Measurements from ENCODE around the gene CD93.

DNA sequence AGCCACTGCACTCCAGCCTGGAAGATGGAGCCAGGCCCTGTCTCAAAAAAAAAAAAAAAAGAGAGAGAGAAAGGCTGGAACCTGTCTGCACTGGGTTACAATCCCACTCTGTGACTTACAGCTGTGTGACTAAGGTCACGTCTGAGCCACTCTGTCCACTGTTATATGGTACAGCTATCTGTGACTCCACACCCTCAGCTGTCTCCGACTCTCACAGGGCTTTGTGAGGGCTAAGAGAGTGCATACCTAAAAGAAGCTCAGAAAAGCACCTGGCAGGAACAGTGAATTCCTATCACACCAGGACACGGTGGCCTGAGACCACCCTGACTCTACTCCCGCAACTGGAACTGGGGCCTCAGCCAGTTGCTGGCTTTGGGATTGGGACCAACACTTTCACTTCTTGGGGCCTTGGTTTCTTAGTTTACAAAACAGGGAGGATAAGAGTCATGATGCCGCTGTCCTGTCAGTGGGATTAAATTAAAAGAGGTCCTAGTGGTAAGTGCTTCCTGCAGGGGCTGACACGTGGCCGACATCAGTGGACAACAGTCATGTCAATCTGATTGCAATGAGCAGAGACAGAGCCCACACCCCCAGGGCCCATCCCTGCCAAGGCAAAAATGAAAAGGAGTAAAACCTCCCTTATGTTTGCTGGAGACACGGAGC, 5.7 kb upstream of the CD93 start:
- TF ChIP-seq, protein P1, sequence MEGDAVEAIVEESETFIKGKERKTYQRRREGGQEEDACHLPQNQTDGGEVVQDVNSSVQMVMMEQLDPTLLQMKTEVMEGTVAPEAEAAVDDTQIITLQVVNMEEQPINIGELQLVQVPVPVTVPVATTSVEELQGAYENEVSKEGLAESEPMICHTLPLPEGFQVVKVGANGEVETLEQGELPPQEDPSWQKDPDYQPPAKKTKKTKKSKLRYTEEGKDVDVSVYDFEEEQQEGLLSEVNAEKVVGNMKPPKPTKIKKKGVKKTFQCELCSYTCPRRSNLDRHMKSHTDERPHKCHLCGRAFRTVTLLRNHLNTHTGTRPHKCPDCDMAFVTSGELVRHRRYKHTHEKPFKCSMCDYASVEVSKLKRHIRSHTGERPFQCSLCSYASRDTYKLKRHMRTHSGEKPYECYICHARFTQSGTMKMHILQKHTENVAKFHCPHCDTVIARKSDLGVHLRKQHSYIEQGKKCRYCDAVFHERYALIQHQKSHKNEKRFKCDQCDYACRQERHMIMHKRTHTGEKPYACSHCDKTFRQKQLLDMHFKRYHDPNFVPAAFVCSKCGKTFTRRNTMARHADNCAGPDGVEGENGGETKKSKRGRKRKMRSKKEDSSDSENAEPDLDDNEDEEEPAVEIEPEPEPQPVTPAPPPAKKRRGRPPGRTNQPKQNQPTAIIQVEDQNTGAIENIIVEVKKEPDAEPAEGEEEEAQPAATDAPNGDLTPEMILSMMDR (conservative IDR thresholded peaks at IDR 0.05; ENCODE audit: low read length), result no peak
- no peak for TF ChIP-seq EZH2phosphoT487 (IDR thresholded peaks at IDR 0.05; ENCODE audit: borderline replicate concordance)

Measured in Loucy (cell line).